T47D (cell line): ENCODE data around the gene THBS2.
A peak's percentile ranks its signal among the peaks of the same experiment; 100 is the strongest.
"Not testable (repeated sequence)": the region's sequence is repeated elsewhere in the genome, so short reads cannot be mapped to it uniquely, and the experiment has no call there.

Source experiments
- DNase-seq, 2 experiments: peaks; one replicate each; pipeline versions ENCODE4 v3.0.0 to v3.0.0-alpha.2; 2011 to 2012; ENCODE audit warnings: low read depth in 1 of 2, low spot score in 1 of 2
- JUND ChIP-seq: IDR thresholded peaks from 2 replicates; pipeline ENCODE4 v1.6.1; 2012; ENCODE audit warnings: low read depth
- in situ Hi-C: cut with HindIII; loops from 2 replicates; pipeline ENCODE4 v1.10.0; 2016; ENCODE audit warnings: low sequenced_read_pairs, low pct_unique_long_range_greater_than_20kb

Gene THBS2

GRCh38 chr6:169268276-169268675 is 14.6 kb upstream of the THBS2 start:
- no peak for DNase-seq
- TF ChIP-seq JUND, result no peak
- in situ Hi-C loops, result no loop called here

- in situ Hi-C loops, result no loop called here
- TF ChIP-seq JUND, result no peak
- no peak for DNase-seq
These were observed 13.3 kb upstream of the THBS2 start for GRCh38 chr6:169266746-169267591.

- in situ Hi-C loops, result no loop called here
- TF ChIP-seq JUND, result no peak
These were observed 12.6 kb upstream of the THBS2 start for GRCh38 chr6:169266261-169266660.

GRCh38 chr6:169265486-169266131 is 12.0 kb upstream of the THBS2 start:
- in situ Hi-C loops, result no loop called here
- no peak for DNase-seq
- no peak for TF ChIP-seq JUND

More at GRCh38 chr6:169266261-169266660, 12.6 kb upstream of the THBS2 start:
- DNase-seq, result no peak

- DNase-seq, result peak in 1 of 2 experiments; percentile 77
- TF ChIP-seq JUND, result no peak
- in situ Hi-C loops, result no loop called here
These were observed 10.4 kb upstream of the THBS2 start for GRCh38 chr6:169263836-169264608.

GRCh38 chr6:169263374-169263773 is 9.7 kb upstream of the THBS2 start:
- in situ Hi-C loops, result no loop called here
- no peak for TF ChIP-seq JUND
- DNase-seq, result no peak

- in situ Hi-C loops, DNase-seq: not testable (repeated sequence)
These were observed 9.0 kb upstream of the THBS2 start for GRCh38 chr6:169262602-169263001.

- no peak for DNase-seq
- in situ Hi-C loops, result no loop called here
- TF ChIP-seq JUND, result no peak
These were observed 2.9 kb upstream of the THBS2 start for GRCh38 chr6:169256518-169256917.

- in situ Hi-C loops, result no loop called here
These were observed 2.4 kb upstream of the THBS2 start for GRCh38 chr6:169256061-169256460.

GRCh38 chr6:169255643-169256042 is 2.0 kb upstream of the THBS2 start:
- no peak for DNase-seq
- no peak for TF ChIP-seq JUND
- in situ Hi-C loops, result no loop called here

More at GRCh38 chr6:169256061-169256460, 2.4 kb upstream of the THBS2 start:
- no peak for TF ChIP-seq JUND
- DNase-seq, result no peak

- in situ Hi-C loops, result no loop called here
- no peak for DNase-seq
- TF ChIP-seq JUND, result no peak
These were observed 1.0 kb upstream of the THBS2 start for GRCh38 chr6:169254456-169255316.
